GM21737 (cell line): Measurements from ENCODE around the gene GUCY2C.

Experiments used
- ATAC-seq: cut with Tn5 transposase; IDR thresholded peaks from one replicate; pipeline ENCODE4 v1.9.1; 2021; ENCODE audit warnings: mild to moderate bottlenecking, moderate library complexity; ENCODE audit not compliant: unreplicated experiment

GUCY2C gene

DNA sequence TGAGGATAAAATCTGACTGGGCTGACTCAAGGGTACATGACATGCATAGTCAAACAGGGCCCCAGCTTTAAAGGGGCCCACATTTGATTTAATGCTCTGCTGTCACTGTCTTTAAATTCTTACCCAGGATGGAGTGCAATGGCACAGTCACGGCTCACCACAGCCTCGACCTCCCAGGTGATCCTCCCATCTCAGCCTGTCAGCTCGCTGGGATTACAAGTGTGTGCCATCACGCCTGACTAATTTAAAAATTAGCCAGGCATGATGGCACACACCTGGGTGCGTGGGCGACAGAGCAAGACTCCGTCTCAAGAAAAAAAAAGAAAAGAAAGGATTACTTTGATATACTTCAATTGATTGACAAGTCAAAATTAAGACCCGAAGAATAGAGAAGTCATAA is 119.5 kb downstream of the GUCY2C start:
- ATAC-seq = no peak

DNA sequence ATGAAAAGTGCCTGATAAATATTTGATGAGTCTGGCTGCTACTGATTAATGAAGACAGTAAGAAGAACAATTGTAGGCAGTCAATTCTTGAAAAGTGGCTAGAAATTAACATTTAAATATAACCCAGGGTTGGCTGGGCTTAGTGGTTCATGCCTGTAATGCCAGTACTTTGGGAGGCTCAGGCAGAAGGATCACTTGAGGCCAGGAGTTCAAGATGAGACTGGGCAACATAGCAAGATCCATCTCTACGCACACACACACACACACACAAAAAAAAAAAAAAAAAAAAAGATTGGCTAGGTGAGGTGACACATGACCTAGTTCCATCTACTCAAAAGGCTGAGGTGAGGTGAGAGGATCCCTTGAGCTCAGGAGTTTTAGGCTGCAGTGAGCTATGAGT is 120.8 kb downstream of the GUCY2C start:
- no peak for ATAC-seq

- no peak for ATAC-seq
Measured at GRCh38 chr12:14573118-14573517, 123.3 kb downstream of the GUCY2C start.

DNA sequence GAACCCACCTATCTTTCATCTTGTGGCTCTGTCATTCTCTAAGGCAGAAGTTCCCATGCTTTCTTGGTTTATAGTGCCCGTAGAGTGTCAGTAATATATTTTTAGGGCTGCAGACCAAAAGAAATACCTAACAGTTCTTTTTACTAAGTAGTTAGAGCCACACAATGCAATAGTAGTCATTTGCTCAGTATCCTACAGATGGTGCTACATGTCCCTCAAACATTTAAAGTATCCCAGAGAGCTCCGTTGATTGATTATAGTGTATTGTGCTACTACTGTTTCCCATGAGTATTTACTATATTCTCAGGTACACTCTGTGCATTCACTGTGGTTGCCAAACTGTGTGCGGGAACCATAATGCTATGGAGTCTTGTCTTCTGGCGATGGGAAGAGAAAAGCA is 124.0 kb downstream of the GUCY2C start:
- no peak for ATAC-seq

- no peak for ATAC-seq
Measured at GRCh38 chr12:14571779-14572178, 124.6 kb downstream of the GUCY2C start.

DNA sequence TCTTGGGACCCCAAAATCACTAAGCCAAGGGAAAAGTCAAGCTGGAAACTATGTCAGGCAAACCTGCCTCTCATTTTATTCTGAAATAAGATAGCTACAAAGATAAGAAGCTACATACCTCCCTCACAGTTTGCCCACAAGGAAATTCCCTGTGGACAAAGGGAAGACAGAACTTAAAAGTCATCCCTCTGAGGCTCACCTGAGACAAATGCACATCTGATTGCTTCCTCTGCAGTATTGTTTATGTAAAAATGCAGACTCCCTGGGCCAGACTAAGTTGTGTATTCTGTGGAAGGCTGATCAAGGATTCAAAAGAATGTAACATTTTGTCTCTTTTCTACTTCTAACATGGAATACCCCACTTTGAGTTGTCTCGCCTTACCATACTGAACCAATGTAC is 126.2 kb downstream of the GUCY2C start:
- no peak for ATAC-seq

DNA sequence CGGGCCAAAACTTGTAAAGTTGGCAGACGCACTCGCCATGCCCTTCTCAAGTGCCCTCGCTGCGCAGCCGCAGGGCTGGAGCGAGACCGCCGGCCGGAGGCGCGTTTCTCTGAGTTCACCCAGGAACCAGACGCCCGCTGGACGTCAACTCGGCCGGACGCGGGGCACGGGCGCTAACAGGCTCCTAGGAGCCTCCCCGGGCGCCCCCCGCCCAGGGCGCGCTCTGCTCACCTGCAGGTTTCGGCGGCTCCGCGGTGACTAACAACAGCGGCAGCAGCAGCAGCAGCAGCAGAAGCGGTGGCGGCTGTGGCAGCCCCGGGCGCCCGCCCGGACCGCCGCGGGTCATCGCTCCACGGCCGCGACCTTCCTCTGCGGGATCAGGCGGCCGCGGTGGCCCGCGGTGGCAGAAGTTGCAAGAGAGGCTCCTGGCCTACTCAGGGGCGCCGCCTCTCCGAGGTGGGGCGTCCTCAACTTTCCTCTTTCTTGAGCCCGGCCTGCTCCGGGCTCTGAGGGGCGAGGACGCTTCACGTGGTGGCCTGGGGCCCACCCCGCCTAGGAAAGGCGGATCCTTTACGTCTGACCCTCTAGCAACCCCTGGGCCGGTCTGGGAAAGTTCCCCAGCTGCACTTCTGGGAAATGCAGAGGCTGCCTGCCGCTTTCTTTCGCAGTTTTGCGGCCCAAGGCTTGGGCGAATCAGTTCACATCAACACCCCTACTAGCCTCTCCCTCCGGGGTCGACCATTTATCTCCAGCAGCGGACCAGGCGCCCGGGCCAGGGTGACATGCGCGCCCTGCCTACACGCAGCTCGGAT is 128.8 kb downstream of the GUCY2C start, which contains the start of gene PLBD1:
Gene PLBD1 (minus strand): TSS at position 533 of the 812 bp plus-strand sequence. CDS start 187 bp downstream, at position 346.
- no peak for ATAC-seq

- ATAC-seq = no peak
Measured at GRCh38 chr12:14564336-14564959, 132.0 kb downstream of the GUCY2C start.

GRCh38 chr12:14563046-14563445 is 133.4 kb downstream of the GUCY2C start:
- no peak for ATAC-seq
